Stomach smooth muscle (tissue), 2 donors: ENCODE data around the gene ROCK2.

Experiments used
- H3K27ac ChIP-seq: one replicate; pipeline ENCODE4 v1.7.0; 2013; ENCODE audit warnings: mild to moderate bottlenecking, low read length, inconsistent platforms
- H3K27me3 ChIP-seq, 2 donors: one replicate each; pipeline ENCODE4 v1.7.0; 2013; ENCODE audit warnings: low read length in 2 of 2; ENCODE audit not compliant: insufficient read depth in 2 of 2, control insufficient read depth in 1 of 2
- H3K36me3 ChIP-seq, 2 donors: one replicate each; pipeline ENCODE4 v1.7.0; 2013; ENCODE audit warnings: low read length in 2 of 2; ENCODE audit not compliant: control insufficient read depth in 2 of 2, insufficient read depth in 2 of 2
- H3K4me1 ChIP-seq: one replicate; pipeline ENCODE4 v1.7.0; 2013; ENCODE audit warnings: low read length; ENCODE audit not compliant: control insufficient read depth, insufficient read depth
- H3K4me3 ChIP-seq, 2 donors: one replicate each; pipeline ENCODE4 v1.7.0; 2013; ENCODE audit warnings: low read length in 2 of 2
- H3K9ac ChIP-seq, 2 donors: one replicate each; pipeline ENCODE4 v1.7.0; 2013; ENCODE audit warnings: low read length in 2 of 2, mild to moderate bottlenecking in 1 of 2
- H3K9me3 ChIP-seq, 2 donors: one replicate each; pipeline ENCODE4 v1.7.0; 2013; ENCODE audit warnings: low read length in 2 of 2; ENCODE audit not compliant: control insufficient read depth in 2 of 2
- donor health status: healthy.
- donor health status: Pancreatic carcinoma.

The ROCK2 gene

DNA sequence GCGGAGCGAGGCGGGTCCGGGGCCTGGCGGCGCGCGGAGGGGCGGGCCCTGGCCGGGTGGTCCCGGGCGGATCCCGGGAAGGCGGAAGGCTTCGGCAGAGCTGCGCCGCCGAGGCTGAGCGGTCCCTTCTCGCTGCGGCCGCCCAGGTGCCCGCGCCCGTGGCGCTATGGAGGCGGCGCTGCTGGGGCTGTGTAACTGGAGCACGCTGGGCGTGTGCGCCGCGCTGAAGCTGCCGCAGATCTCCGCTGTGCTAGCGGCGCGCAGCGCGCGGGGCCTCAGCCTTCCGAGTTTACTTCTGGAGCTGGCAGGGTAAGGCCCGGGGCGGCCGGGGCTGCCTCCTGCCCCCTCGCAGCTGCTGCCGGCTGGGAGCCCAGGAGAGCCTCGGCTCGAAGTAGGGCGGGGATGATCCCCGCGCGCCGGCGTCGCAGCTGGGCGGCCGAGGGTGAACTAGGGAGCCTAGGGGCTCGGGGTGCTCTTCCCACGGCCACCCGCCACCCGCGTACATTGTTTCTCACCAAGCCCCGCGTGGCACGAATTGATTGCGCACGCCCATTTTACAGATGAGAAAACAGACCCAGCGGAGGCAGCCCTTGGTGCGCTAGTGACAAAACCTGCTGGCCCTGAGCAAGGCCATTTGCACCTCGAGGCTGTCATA, 188.9 kb downstream of the ROCK2 start, which contains the start of gene SLC66A3:
TSS of gene SLC66A3 (plus strand) at position 87 of the 655 bp plus-strand sequence. CDS start at position 167, 80 bp downstream.
- no peaks in the 10 kb centered on the region for H3K9me3 ChIP-seq
- H3K27me3 ChIP-seq = no peaks in the 10 kb centered on the region
- H3K36me3 ChIP-seq = no peaks in the 10 kb centered on the region
- H3K4me1 ChIP-seq = peaks cover 24% of the 10 kb centered on the region
- H3K4me3 ChIP-seq = peak within 1 kb of the TSS; percentile 83
- peak within 1 kb of the TSS; percentile 88 for H3K9ac ChIP-seq
- peak within 1 kb of the TSS; percentile 90 for H3K27ac ChIP-seq

DNA sequence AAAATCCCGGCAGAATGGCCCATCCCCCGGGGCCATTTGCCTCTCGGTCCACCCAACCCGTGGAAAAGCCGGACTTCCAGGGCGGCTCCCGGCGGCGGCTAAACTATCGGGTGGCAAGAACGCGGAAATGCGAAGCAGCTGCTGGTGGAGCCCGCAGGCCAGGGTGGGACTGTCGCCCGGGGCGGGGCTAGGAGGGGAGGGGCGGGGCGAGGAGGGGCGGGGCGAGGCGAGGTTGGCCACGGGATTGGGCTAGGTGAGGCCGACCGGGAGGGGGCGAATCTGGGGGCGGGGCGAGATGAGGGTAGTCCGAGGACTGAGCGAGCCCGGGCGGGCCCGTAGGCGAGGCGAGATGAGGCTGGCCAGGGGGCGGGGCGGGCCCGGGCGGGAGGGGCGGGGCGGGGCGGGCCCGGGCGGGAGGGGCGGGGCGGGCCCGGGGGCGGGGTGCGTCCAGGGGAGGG, 189.5 kb downstream of the ROCK2 start:
- Histone ChIP-seq H3K9ac (peak overlapping the region; percentile 88), H3K4me3 (peak overlapping the region; percentile 80 to 83), H3K36me3 (no peaks in the 10 kb centered on the region), H3K27ac (peak overlapping the region; percentile 90), H3K4me1 (peaks cover 24% of the 10 kb centered on the region), H3K9me3 (no peaks in the 10 kb centered on the region), H3K27me3 (no peaks in the 10 kb centered on the region)

- H3K4me3 ChIP-seq = peak overlapping the region; percentile 80 to 83
- no peaks in the 10 kb centered on the region for H3K9me3 ChIP-seq
- H3K9ac ChIP-seq = peak overlapping the region; percentile 88
- H3K27ac ChIP-seq = peak overlapping the region; percentile 90
- peaks cover 24% of the 10 kb centered on the region for H3K4me1 ChIP-seq
- H3K27me3 ChIP-seq = no peaks in the 10 kb centered on the region
- no peaks in the 10 kb centered on the region for H3K36me3 ChIP-seq
Measured at GRCh38 chr2:11154016-11154922, 190.2 kb downstream of the ROCK2 start.

DNA sequence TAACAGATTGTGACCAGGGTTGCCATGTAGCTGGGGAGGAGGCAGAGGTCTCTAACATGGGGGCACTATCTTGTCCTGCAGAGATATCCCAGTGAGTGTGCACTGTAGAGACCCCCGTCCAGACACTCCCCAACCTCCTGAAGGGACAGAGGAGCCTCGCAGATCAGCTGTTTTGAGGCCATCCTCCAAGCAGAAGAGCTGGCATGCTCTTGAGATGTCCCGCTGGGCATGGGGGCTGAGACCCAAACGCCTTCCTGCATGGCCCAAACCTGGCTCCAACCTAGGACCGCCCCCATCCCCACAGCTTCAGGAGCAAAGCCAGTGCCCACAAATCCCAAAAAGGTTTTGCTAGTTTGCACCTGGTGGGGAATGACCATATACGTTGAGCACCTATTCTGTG, 191.8 kb downstream of the ROCK2 start:
- Histone ChIP-seq H3K27me3 (no peaks in the 10 kb centered on the region), H3K4me3 (no peak overlapping the region)

DNA sequence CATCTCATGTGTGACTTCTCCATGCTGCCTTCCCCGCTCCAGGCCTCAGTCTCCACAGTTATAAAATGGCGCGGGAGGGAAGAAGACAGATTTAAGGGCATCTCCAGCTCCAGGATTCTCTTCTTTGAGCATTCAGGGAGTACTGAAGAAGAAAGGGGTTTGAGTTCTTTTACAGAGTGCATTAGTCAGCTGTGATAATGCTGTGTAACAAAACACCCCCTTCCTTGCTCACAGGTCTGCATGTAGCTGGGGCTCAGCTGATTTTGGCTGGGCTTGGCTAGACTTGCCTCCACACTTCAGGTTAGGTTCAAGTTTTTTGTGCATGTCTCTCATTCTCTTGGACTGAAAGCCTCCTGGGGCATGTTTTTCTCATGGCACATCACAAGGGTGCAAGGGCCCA, 197.2 kb downstream of the ROCK2 start:
- H3K9me3 ChIP-seq = no peaks in the 10 kb centered on the region

More for the DNA sequence above, 191.8 kb downstream of the ROCK2 start:
- H3K36me3 ChIP-seq = no peaks in the 10 kb centered on the region
- H3K9me3 ChIP-seq = no peaks in the 10 kb centered on the region
- H3K9ac ChIP-seq = no peak overlapping the region
- no peak overlapping the region for H3K27ac ChIP-seq
- peaks cover 23% of the 10 kb centered on the region for H3K4me1 ChIP-seq

DNA sequence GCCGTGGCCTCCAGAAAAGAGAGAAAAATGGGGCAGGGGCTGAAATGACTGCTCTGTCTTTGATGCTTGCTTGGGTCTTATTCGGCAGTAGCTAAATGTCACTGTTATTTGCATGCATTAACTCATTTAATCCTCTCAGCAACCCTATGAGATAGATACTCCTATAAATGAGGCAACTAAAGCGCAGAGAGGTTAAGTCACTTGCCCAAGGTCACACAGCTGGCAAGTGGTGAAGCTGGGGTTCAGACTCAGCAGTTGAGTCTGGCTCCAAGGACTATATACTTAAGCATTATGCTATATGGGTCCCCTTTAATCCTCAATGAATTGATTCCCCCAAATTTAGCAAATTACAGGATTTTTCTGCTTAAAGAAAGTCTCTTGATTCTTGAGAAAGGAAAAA, 198.4 kb downstream of the ROCK2 start:
- no peak overlapping the region for H3K27ac ChIP-seq
- peaks cover 0 to 6% of the 10 kb centered on the region in 2 donors for H3K27me3 ChIP-seq
- H3K4me1 ChIP-seq = no peaks in the 10 kb centered on the region

More for the DNA sequence above, 197.2 kb downstream of the ROCK2 start:
- Histone ChIP-seq H3K9ac (no peak overlapping the region), H3K36me3 (no peaks in the 10 kb centered on the region), H3K4me3 (no peak overlapping the region), H3K27ac (no peak overlapping the region), H3K27me3 (peaks cover 0 to 6% of the 10 kb centered on the region in 2 donors), H3K4me1 (no peaks in the 10 kb centered on the region)

DNA sequence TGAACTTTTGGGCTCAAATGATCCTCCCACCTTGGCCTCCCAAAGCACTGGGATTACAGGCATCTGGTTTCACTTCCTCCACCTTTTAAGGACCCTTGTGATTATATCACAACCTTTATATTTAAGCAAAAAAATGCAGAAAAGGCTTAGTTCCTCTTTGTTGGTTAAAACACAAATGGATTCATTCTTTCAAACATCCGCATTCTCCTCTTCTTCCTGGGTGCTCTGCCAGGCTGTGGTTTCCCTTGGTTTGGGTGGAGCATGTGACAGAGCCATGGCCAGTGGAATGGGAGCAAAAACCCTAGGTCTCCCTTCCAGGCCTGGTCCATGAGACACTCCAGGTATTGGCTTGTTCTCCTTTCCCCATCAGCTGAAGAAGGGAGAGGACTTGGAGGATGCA, 199.1 kb downstream of the ROCK2 start:
- Histone ChIP-seq H3K9ac (no peak overlapping the region), H3K4me3 (no peak overlapping the region), H3K27ac (no peak overlapping the region), H3K27me3 (peaks cover 0 to 6% of the 10 kb centered on the region in 2 donors), H3K36me3 (no peaks in the 10 kb centered on the region), H3K4me1 (no peaks in the 10 kb centered on the region), H3K9me3 (no peaks in the 10 kb centered on the region)

More for the DNA sequence above, 198.4 kb downstream of the ROCK2 start:
- H3K4me3 ChIP-seq = no peak overlapping the region
- H3K9ac ChIP-seq = no peak overlapping the region
- no peaks in the 10 kb centered on the region for H3K9me3 ChIP-seq
- no peaks in the 10 kb centered on the region for H3K36me3 ChIP-seq

DNA sequence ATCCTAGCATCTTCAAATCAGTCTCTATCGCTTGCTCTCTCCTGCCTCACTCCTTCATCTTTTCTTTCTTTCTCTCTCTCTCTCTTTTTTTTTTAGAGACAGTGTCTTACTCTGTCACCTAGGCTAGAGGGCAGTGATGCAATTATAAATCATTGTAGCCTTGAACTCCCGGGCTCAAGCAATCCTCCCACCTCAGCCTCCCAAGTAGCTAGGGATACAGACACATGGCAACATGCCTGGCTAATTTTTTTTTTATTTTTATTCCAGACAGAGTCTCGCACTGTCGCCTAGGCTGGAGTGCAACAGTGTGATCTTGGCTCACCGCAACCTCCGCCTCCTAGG, 199.7 kb downstream of the ROCK2 start:
- H3K9ac ChIP-seq = no peak overlapping the region
- H3K4me3 ChIP-seq = no peak overlapping the region
- H3K9me3 ChIP-seq = no peaks in the 10 kb centered on the region
- no peaks in the 10 kb centered on the region for H3K4me1 ChIP-seq
- peaks cover 0 to 6% of the 10 kb centered on the region in 2 donors for H3K27me3 ChIP-seq
- no peak overlapping the region for H3K27ac ChIP-seq
- no peaks in the 10 kb centered on the region for H3K36me3 ChIP-seq

- no peaks in the 10 kb centered on the region for H3K9me3 ChIP-seq
- H3K9ac ChIP-seq = no peak overlapping the region
- no peak overlapping the region for H3K27ac ChIP-seq
- no peaks in the 10 kb centered on the region for H3K36me3 ChIP-seq
- H3K4me3 ChIP-seq = no peak overlapping the region
- no peaks in the 10 kb centered on the region for H3K4me1 ChIP-seq
- peaks cover 0 to 6% of the 10 kb centered on the region in 2 donors for H3K27me3 ChIP-seq
Measured at GRCh38 chr2:11144077-11144737, 200.2 kb downstream of the ROCK2 start.

DNA sequence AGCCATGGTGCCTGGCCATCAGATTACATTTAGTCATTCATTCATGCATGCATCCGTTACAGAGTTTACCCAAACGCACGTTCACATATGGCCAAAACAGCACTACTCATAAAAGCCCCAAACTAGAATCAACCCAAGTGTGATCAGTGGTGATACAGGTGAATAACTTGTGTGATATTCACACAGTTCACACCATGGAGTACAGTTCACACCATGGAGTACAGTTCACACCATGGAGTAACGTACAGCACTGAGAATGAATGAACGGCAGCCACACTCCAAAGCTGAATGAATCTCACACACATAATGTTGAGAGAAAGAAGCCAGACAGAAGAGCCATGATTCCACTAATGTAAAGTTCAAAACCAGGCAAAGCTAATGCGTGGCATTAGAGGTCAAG, 201.4 kb downstream of the ROCK2 start:
- Histone ChIP-seq H3K27ac (no peak overlapping the region), H3K4me1 (no peaks in the 10 kb centered on the region), H3K4me3 (no peak overlapping the region), H3K9ac (no peak overlapping the region), H3K9me3 (no peaks in the 10 kb centered on the region), H3K36me3 (no peaks in the 10 kb centered on the region), H3K27me3 (peaks cover 0 to 6% of the 10 kb centered on the region in 2 donors)
